SHP77 treated with DMSO at 0.1 percent for 48 hours (cell line): Measurements from ENCODE around the gene KIF22.
"Not testable (repeated sequence)": the region's sequence is repeated elsewhere in the genome, so short reads cannot be mapped to it uniquely, and the experiment has no call there.

Source experiments
- DNase-seq: peaks from one replicate; lab custom pipeline; 2025; lab: John Stamatoyannopoulos, UW

Gene KIF22

DNA sequence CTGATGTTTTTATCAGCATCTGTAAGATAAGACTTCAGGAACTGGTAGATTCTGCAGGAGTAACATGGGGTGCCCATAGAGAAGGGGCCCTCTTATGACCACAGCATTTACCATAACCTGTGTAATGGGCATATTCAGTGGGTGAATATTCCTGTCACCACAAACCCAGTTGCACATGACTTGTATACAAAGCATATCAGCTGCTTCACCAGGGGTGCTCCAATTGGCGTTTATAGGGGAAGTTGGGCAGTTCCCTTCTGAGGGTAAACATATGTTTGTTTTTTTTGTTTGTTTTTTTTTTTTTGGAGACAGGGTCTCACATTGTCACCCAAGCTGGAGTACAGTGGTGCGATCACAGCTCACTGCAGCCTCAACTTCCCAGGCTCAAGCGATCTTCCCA is 24.0 kb upstream of the KIF22 start:
- no peak for DNase-seq

DNA sequence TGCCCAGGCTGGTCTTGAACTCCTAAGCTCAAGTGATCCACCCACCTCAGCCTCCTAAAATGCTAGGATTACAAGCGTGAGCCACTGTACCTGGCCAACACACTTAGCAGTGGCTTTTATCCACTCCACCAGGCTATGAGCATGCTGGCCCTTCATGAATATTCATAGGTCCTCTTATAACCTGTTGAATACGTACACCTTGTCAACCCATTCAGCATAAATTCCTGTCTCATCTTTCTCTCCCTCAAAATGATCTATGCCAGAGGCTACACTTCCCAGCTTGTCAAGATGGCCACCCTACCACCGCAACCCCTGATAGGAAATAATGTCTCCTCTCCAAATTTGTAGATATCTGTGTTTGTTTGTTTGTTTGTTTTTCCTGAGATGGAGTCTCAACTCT is 23.5 kb upstream of the KIF22 start:
- no peak for DNase-seq

DNA sequence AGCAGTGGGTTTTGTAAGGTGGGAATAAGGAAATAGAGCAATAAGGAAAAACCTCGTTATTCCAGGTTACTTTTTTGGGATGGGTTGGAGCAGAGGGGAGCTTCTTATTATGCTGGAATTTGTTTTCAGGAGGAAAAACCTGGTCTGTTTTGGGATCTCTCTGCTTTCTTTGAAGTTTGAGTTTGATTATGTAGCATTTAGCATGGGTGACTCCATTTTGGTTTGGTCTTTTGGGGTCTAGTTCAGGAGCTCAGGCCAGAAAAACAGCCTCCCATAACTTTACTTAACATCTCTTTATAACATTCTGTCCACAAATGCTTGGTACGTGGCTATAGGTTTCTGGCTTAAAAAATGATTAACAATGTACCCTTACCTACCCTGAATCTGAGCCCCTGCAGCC is 21.0 kb upstream of the KIF22 start:
- DNase-seq = no peak

- no peak for DNase-seq
Observed at GRCh38 chr16:29770250-29770929, 20.2 kb upstream of the KIF22 start.

GRCh38 chr16:29772330-29772729 is 18.2 kb upstream of the KIF22 start:
- DNase-seq = not testable (repeated sequence)

GRCh38 chr16:29774730-29775129 is 15.8 kb upstream of the KIF22 start:
- no peak for DNase-seq

GRCh38 chr16:29775742-29776408 is 14.7 kb upstream of the KIF22 start:
- DNase-seq = no peak

DNA sequence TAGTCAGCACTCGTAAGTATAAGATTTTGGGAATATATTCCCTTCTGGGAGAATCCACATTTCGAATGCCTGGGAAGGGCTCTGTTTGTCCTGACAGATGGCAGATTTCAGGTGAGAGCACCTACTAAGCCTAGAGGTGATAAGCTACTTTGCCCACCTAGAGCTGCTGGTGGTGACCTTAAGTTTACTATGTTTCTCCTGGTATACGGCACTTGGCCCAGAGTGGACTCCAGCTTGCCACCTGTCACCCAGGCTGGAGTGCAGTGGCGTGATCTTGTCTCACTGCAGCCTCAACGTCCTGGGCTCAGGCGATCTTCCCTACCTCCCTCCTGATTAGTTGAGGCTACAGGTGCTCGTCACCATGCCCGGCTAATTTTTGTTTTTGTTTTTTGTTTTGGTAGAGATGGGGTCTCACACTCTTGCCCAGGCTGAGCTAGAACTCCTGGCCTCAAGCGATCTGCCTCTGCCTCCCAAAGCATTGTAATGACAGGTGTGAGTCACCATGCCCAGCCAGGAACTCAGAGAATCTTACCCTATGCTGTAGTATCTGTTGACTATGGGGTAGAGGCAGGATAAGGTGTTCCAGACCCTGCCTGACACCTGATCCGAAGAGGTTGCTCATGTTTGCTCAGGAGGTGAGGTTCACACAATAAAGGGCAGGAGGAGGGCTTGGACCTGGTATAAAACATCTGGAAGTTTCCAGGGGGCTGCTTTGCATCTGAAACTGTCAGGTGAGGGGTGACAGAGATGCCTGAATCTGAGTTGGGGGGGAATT is 12.8 kb upstream of the KIF22 start, which contains the start of gene ZG16:
TSS of gene ZG16 (plus strand) at position 681 of the 775 bp plus-strand sequence. CDS start 1,011 bp downstream, outside the sequence.
- DNase-seq = no peak

DNA sequence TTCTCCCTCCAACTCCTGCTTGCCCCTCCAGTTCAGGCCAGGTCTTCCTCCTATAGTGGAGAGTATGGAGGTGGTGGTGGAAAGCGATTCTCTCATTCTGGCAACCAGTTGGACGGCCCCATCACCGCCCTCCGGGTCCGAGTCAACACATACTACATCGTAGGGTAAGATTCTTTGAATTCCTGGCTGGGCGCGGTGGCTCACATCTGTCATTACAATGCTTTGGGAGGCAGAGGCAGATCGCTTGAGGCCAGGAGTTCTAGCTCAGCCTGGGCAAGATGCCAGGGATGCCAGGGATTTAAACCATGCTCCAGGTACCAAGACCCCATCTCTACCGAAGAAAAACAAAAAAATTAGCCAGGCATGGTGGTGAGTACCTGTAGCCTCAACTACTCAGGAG is 11.1 kb upstream of the KIF22 start:
- DNase-seq = no peak

- not testable (repeated sequence) for DNase-seq
Observed at GRCh38 chr16:29783094-29783953, 7.2 kb upstream of the KIF22 start.

DNA sequence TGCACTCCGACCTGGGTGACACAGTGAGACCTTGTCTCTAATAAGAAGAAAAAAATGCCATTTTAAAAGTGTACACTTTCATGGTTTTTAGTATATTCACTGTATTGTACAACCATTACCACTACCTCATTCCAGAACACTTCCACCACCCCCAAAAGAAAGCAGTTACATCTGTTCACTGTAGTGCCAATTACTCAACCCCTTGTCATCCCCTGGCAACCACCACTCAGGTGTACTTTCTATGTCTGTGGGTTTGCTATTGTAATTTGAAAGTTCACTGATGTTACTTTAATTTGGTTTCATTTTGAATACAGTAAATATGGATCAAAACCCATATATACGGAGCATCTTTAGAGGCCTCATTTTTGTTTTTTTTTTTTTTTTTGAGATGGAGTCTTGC is 6.4 kb upstream of the KIF22 start:
- DNase-seq = no peak

GRCh38 chr16:29784901-29785500 is 5.5 kb upstream of the KIF22 start:
- no peak for DNase-seq

GRCh38 chr16:29787155-29787554 is 3.4 kb upstream of the KIF22 start:
- DNase-seq = not testable (repeated sequence)

GRCh38 chr16:29789775-29790182 is 772 bp upstream of the KIF22 start:
- DNase-seq = peak; percentile 28

- no peak for DNase-seq
Observed at GRCh38 chr16:29790949-29791844, 646 bp downstream of the KIF22 start.

DNA sequence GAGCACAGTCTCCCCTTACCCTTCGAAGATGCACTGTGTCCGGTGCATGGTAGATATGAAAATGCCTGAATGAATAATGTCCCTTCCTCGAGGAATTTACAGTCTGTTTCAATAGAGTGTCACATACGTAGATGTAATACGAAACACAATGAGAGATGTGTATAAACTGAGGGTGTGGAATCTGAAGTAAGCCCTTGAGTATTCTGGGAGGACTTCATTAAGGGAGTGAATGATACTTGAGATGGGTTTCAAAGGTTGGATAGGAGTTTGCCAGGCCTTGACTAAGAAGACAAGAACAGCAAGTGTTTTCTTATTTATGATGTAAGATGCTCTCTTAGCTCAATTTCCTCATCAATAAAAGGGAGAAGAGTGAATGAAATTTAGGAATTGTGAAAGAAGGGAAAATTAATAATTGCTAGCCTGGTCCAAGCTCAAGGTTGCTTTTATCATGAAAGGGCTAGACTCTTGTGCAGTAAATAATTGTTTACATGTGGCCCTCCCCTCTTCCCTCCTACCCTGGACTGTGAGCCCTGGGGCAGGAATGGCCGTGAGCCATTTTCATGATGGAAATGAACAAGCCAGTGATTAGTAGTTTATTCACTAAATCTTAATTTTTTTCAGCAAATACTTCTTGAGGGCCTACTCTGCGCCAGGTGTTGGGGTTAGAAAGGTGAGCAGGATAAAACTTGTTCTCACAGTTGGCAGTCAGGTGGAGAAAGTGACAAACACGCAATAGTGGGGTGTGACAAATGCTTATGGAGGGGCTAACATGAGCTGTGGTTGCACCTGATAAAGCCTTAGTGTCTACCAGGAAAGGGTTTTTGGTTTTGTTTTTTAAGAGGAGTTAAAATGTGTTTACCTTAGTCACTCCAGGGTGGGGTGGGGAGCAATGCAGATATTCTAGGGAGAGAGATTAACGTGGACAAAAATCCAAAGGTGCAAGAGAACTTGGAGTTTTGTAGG is 1.6 kb downstream of the KIF22 start:
- DNase-seq = no peak

DNA sequence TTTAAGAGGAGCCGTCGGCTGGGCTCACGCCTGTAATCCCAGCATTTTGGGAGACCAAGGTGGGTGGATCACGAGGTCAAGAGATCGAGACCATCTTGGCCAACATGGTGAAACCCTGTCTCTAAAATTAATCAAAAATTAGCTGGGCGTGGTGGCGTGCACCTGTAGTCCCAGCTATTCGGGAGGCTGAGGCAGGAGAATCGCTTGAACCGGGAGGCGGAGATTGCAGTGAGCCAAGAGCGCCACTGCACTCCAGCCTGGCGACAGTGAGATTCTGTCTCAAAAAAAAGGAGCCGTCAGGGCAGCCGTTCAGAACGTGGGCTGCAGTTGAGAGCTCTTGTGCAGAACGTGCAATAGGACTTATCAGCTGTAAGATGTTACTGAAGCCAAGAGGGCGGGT is 2.6 kb downstream of the KIF22 start:
- DNase-seq = not testable (repeated sequence)

- no peak for DNase-seq
Observed at GRCh38 chr16:29794231-29794710, 3.7 kb downstream of the KIF22 start.

DNA sequence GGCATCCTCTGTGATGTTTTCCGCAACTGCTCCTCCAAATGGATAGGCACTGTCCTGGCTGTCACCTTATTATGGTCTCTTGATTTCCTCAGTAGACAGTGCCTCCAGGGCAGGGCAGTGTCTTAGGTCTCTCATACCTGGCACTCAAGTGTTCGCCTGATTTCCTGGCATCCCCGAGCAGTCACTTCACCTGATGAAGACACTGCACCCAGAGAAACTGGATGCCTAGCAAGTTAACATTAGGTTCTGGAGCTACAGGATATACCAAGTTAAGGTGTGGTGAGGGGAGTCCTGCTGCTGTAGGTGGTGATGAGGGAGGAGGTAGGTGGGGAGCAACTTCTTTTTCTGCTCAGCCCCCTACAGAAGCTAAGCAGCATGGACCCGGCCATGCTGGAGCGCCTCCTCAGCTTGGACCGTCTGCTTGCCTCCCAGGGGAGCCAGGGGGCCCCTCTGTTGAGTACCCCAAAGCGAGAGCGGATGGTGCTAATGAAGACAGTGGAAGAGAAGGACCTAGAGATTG is 11.9 kb downstream of the KIF22 start:
- DNase-seq = no peak
